Stimulated activated CD4-positive, alpha-beta T cell treated with anti-CD3 and anti-CD28 coated beads, TNF-alpha, amount 100 ng/mL, for 1 hour (primary cell): ENCODE measurements around the gene DNAJA4.
A peak's percentile ranks its signal among the peaks of the same experiment; 100 is the strongest.

ENCODE experiments used
- DNase-seq, 3 donors: peaks; one replicate each; pipeline ENCODE4 v3.0.0-alpha.2; 2020; ENCODE audit warnings: low read depth in 3 of 3, low spot score in 1 of 3

The DNAJA4 gene

DNA sequence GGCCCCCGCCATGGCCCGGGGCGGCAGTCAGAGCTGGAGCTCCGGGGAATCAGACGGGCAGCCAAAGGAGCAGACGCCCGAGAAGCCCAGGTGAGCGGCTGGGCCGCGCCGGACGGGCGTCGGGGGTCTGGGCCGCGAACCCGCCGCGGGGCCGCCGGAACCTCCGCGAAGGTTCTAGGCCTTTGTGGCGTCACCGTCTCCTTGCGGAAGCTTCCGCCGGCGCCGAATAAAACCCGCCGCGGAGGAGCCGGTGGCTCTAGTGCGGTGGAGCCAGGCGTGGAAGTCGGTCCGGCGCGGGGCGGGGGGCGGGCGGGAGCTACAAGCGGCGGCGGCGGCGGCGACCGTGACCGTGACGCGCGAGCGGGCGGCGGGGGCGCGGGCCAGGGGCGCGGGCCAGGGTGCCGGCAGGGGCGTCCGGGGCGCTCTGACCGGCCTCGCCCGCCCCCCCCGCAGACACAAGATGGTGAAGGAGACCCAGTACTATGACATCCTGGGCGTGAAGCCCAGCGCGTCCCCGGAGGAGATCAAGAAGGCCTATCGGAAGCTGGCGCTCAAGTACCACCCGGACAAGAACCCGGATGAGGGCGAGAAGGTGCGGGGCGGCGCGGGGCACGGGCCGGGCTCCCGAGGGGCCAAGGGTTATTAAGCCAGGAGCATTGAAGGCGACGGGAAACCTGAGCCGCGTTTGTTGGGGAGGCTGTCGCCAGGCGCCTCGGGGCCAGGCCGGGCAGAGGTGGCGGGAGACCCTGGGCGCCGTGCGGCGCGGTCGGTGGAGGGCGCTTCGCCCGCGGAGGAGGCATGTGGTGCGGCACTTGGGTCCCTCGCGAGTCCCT is at the start of gene DNAJA4:
Gene DNAJA4 (plus strand): TSS at position 259 of the 833 bp plus-strand sequence. CDS start 202 bp downstream, at position 461.
- peak; percentile 29 to 44 (median 39) for DNase-seq

DNA sequence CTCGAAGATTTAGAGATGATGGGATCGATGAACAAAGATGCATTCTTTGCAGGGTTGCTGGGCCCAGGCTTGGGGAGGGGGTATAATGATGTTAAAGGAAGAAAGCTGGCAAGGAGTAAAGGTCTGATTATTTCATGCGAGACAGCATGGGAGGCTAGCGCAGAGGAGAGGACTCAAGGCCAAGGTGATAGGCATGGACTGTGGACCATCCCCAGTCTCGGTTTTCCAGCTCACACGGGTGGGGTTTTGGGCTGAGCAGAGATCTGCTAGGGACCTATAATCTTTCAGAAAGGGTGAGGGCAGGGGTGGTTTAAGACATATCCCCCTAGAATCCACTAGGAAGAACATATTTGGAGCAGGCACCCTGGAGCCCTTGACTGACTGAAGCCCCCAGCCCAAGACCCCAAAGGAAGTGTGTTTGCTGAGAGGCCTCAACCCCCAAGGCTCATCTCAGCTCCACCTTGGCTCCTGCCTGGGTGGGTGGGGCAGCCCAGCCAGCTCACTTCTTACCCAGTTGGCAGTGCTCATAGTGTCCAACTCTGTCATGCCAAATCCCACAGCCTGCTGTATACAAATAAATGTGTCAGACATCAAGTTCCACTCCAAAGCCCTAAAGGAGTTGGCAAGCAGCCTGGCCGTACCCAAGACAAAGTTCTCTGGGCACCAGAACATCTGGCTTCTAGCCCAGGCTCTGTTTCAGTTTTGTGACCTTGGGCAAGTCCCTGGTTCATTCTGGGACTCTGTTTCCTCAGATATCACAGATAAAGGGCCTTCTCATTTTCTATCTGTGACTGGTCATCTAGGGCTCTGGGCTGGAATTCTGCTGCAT is 47.9 kb upstream of the DNAJA4 start:
- DNase-seq, result no peak

DNA sequence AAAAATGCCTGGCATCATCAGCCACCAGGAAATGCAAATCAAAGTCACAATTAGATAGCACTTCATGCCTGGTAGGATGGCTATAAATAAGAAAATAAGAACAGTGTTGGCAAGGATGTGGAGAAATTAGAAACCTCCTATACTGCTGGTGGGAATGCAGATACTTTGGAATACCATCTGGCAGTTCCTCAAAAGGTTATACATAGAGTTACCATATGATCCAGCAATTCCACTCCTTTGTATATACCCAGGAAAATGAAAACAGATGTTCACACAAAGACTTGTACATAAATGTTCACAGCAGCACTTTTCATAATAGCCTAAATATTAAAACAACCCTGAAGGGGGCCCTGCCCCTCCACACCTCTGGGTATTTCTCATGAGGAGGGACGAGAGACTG is 43.6 kb upstream of the DNAJA4 start:
- DNase-seq, result no peak

DNA sequence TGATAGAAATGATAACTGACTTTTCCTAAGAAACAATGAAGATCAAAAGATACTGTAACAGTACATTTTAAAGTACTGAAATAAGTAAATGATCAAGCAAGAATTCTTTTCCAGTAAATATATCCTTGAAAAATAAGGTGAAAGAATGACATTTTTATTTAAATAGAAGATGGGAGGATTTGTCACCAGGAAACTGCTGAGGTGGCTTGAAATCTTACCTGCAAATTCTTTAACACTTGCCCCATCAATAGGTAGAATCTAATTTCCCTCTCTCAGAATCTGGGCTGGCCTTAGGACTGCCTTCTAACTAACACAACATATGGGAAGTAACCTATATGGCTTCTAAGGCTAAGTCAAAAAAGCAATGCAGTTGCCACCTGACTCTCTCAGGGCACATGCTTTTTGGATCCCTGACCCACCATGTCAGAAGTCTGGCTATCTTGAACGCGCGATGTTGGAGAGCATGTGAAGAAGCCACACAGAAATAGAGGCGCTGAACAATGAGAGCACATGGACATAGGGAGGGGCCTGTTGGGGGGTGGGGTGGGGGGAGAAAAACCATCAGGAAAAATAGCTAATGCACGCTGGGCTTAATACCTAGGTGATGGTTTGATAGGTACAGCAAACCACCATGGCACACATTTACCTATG is 41.5 kb upstream of the DNAJA4 start:
- DNase-seq, result no peak

DNA sequence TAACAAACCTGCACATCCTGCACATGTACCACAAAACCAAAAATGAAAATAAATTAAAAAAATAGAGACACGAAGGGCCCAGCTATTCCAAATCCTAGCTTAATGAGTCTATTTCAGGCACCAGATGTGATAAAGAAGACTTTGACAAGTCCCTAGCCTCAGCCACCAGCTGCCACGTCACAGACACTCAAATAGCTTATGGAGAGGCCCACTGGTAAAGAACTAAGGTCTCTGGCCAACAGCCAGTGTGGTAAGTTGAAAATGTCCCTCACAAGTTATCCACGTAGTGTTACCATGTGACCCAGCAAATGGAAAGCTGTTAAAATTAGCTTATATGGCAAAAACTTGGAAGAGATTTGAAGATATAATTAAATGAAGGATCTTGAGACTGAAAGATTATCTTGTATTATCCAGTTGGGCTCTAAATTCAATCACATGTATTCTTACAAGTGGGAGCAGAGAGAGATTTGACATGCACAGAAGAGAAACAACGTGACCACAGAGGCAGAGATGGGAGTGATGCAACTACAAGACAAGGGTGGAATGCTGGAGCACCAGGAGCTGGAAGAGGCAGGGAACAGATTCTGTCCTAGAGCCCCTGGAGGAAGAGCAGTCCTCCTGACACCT is 40.9 kb upstream of the DNAJA4 start:
- DNase-seq, result no peak

DNA sequence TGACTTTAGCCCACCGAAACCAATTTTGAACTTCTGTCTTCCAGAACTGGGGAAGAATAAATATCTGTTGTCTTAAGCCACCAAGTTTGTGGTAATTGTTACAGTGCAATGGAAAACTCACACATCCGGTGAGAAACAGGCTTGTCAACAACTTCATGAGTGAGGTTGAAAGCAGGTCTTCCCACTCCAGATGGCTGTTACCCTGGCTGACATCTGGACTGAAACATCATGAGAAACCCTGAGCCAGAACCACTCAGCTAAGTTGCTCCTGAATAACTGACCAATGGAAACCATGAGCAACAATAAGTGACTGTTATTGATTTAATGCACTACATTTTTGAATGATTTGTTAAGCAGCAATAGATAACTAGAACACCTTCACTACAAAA is 40.3 kb upstream of the DNAJA4 start:
- no peak for DNase-seq

DNA sequence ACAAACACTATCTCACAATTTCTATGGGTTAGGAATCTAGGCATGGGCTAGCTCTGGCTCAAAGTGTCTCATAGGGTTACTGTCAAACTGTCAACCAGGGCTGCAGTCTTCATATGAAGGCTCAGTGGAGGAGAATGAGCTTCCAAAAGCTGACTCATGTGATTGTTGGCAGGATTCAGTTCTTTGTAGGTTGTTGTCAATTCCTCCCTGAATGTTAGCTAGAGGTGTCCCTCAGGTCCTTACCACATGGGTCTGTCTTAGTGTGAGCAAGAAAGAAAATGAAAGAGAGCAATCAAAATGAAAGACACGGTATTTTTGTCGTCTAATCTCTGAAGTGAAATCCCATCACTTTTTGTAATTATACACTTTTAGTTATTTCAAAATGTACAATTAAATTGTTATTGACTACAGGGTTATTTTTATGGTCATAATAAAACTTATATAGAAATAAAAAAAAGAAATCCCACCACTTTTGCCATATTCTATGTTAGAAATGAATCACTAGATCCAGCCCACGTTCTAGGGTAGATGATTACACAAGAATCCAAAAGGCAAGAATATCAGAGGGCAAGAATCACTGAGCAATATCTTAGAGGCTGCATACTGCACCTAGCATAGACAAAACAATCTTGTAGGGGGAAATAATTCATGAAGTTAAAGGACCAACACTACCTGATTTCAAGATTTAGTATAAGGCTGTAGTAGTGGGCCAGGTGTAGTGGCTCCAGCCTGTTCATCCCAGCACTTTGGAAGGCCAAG is 38.4 kb upstream of the DNAJA4 start:
- DNase-seq, result no peak

DNA sequence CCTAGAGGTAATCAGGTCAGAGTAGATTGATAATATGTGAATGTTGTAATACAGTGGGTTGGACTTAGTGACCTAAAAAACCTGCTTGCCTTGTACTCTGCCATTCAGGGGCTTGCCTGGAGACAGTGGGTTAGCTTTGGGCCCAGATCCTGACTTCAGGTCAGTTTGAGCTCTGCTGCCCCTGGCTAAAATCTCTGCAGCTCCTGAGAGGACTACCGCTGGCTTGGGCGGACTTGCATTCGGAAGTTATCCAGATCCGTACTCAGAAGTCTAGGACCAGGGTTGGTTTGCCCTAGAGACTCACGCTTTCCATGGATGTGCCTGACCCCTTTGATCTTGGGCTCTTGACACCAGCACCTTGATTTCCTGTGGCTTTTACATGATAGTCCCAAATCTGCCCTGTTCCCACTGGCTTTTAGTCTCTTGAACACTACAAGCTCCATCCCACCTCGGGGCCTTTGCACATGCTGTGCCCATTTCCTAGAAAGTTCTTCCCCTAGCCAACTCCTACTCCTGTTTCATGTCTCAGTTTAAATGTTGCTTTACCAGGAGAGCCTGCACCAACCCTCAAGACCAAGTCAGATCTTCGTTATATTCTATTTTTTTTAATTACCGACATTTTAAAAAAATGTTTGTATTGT is 35.9 kb upstream of the DNAJA4 start:
- no peak for DNase-seq

DNA sequence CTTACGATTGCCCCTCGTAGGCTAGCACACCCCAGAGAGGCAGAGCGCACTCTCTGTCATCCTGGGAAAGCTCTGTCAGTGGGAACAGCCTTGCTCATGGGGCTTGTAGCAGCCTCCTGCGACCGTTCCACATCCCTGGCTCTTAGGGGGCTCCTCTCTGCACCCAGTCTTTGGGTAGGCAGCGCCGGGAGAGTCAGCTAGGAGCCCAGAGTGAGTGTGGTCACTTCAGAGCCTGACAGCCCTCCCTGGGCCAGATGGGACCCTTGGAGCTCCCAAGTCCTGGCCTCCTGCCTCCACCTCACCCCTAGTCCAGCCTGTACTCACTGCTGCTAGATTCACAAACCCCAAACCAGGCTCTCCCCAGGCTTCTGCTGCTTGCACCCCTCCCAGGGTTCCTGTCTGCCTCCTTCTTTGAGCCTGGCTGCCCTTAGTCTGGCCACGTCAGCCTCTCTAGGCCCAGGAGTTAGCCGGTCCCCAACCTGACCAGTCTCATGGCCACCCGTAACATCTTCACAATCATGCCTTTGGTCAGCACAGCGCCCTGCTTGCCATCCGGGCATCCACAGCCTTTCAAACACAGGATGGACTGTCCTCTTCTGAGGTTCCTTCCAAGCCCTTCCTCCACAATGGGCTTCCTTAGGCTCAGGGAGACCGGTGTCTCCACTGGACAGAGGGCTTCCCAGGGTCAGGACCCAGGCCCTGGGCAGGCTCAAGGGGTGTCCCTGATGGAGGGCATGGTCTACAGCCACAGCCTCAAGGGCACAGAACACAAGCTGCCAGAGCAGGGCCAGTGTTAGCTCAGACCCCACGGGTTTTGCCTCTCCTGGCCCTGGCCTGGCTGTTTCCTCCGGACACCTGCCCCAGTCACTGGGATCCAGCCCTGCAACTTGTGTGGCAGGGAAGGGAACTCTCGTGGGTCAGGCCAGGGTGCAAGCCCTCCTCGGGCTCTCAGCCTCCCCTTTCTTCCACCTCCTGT is 34.6 kb upstream of the DNAJA4 start:
- no peak for DNase-seq

DNA sequence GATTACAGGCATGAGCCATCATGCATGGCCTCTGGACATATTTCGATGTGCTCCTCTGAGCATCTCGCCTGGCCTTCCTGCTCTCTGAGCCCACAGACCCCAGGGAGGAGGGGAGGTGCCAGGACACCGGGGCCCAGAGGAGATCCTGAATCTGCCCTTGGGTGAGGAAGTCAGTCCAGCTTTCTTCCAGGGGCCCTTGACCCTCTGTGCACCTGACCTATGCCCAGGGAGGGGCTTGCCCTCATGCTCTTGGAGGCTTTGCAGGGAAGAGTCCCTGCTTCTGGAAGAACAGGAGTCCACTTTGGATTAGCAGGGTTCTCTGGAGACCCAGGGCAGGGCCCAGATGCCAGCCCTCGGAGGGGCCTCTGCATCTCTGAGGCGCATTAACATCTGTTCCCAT is 31.4 kb upstream of the DNAJA4 start:
- DNase-seq, result no peak

DNA sequence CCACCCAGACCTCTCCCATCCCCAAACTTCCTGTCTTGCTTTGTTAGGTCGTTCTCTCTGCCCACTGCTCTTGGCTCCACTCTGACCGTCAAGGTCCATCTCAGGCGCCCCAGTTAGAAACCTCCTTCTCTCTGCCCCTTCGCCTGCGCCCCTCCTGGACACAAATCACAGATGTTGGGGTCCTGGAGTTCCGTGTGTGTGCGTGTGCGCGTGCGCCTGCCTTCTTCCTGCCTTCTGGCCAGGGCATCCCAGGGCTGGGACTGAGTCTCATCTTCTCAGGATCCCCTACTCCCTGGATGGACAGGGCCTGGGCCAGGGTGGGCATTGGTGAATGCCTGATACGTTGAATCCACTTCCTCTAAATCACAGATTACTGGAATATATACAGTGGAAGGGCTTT is 30.9 kb upstream of the DNAJA4 start:
- DNase-seq, result no peak

DNA sequence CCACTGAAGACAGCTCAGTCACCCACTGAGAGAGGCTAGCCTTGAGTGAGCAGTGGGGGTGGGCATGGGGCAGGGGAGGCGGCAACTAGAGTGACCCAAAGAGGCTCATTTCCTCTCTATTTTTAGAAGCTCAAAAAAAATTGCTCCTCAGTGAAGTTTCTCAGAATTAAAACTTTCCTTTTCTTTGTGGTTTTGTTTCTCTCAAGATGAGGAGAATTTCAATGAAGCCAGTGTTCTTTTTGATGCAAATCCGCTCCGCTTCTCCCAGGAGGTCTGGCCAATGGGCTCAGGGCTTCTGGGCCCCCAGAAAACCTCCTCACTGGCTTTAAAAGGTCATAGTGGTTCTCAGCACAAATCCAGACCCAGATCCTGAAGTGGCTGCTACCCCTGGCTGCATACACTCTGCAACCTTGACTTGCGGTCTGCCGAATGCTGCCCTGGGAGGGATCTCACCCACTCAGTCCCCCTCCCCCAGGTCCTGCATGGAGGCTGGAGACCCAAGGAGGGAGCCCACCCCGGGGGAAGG is 29.8 kb upstream of the DNAJA4 start, which contains the start of gene ACSBG1:
Gene ACSBG1 (minus strand): TSS at position 51 of the 526 bp plus-strand sequence. CDS start 64 bp downstream, outside the sequence.
- no peak for DNase-seq

DNA sequence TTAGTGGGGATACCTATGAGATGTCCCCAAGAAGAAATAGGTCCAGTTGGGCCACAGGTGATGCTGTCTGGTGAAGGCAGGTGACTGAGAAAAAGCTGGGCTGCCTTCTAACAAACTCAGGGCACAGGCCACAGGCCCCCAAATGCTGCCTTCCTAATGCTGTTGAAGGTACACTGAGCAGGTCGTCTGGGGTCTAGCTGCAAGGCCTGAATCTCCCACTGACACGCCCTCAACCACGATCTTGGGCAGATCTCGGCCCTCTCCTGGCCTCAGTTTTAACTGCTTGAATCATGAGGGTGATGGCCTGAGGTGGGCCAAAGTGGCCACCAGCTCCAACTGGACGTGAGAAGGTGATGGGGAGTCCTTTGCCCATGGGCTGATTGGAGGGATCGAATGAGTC is 27.9 kb upstream of the DNAJA4 start:
- DNase-seq, result no peak

DNA sequence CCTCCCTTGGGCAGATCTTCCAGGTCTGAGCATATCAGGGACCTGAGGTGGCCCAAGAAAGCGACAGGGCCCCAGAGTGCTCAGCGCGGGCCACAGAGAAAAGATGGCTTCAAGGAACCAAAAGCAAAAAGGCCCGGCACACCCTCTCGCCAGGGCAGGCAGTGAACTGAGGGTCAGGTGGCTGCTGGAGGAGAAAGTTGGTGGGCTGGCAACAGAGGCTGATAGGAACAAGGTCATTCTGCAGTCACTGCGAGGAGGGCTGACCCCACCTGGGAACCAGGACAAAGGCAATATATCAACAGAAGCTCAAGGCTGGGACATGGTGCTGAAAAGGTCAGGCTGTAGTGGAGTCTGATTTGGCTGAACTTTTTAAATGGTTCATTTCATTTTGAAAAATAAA is 27.2 kb upstream of the DNAJA4 start:
- no peak for DNase-seq

DNA sequence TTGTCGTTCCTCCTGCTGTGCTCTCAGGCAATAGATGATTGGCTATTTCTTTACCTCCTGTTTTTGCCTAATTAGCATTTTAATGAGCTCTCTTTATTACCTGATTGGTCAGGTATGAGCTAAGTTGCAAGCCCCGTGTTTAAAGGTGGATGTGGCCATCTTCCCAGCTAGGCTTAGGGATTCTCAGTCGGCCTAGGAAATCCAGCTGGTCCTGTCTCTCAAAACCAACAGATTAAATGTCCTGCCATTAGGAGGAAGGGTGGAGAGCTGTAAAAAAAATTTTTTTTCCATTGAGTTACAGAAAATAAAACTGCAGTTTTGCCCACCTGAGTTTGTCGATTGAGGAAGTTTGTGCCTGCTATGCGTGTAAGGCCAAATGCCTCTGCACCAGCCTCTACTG is 24.6 kb upstream of the DNAJA4 start:
- DNase-seq, result no peak

DNA sequence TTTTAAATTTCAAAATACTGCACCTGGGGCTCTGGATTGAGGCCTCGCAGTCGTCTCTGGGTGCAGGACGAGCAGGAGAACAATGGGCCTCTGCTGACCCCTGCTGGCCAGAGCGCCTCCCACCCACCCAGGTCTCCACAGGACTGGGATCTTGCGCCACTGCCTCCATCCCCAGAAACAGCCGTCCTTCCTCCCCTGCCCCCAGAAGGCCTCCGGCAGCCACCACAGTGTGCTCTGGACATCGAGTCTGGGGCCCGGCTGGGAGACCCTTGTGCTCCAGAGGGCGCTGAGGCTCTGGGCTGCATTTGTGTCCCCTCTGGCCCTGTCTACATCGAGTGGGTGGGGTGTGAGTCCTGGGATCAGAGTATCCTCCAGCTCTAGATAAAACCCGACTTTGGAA is 23.3 kb upstream of the DNAJA4 start:
- DNase-seq, result peak; percentile 53 to 77 (median 62)

DNA sequence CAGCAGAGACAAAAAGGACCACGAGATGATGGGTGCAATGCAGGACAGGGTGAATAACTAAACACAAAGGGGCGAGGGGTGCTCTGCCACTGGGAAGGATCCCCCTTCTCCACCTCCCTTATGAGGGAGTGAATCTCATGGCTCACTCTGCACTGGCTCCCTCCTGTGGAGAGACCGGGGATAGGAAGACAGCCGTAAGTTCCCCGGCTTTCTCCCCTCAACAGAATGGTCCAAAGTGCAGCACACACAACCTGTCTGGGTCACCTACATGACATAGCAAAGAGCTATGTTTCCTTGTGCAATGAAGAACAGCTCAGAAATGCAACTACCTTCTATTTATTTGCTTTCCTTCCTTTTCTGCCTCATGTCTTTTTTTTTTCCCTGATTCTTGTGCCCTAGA is 22.2 kb upstream of the DNAJA4 start:
- DNase-seq, result no peak

DNA sequence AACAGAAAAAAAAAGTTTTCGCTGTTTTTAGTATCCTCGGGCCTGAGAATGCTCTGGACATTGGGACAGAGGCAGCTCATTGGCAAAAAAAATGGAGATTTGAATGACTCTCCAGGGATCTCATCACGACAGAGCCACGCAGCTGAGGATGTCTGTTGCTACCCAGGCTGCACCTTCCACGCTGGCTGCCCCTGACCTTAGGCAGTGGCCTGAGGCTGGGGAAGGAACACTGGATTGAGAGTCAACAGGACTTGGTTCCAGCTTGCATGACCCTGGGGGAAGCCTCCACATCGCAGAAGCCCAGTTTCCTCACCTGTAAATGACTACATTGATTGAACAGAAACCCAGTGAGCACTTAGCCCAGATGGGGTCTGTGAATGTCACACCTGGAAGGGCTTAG is 21.3 kb upstream of the DNAJA4 start:
- no peak for DNase-seq

DNA sequence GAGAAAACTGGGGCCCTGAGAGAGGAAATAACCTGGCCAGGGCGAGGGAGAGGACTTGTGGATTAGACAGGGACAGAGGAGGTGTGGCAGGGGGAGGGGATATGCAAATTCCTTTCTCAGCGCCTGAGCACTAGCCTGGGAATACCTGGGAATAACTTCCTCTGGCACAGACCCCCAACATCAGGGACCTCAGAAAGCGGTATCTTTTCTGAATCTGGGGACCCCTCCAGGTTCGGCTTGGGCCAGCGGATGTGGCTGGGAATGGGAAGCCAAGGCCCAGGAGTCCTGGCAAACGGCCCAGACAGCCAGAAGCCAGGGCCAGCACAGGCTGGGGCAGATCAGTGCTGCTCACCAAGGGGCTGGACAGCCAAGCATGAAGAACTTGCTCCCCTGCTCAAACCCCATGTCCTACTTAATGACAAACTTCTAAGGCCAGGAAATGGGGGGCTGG is 20.8 kb upstream of the DNAJA4 start:
- DNase-seq, result no peak
